ENCODE measurements around the gene KCP.
A peak's percentile ranks its signal among the peaks of the same experiment; 100 is the strongest.

KCP gene

GRCh38 chr7:128855559-128855958, 55.0 kb downstream of the KCP start:
- DNase-seq (ENCODE audit: low spot score), result no peak

DNA sequence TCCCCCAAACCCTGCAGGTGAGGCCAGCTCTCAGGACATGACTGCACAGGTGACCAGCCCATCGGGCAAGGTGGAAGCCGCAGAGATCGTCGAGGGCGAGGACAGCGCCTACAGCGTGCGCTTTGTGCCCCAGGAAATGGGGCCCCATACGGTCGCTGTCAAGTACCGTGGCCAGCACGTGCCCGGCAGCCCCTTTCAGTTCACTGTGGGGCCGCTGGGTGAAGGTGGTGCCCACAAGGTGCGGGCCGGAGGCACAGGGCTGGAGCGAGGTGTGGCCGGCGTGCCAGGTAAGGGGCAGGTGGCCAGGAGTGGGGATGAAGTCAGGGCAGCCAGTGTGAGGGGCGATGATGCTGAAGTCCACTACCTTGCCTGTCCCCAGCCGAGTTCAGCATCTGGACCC, 56.1 kb downstream of the KCP start:
- no peak for DNase-seq (ENCODE audit: low spot score)

GRCh38 chr7:128853799-128854198, 56.7 kb downstream of the KCP start:
- no peak for DNase-seq (ENCODE audit: low spot score)

- DNase-seq (ENCODE audit: low spot score), result no peak
Measured at GRCh38 chr7:128852537-128853254, 57.8 kb downstream of the KCP start.

DNA sequence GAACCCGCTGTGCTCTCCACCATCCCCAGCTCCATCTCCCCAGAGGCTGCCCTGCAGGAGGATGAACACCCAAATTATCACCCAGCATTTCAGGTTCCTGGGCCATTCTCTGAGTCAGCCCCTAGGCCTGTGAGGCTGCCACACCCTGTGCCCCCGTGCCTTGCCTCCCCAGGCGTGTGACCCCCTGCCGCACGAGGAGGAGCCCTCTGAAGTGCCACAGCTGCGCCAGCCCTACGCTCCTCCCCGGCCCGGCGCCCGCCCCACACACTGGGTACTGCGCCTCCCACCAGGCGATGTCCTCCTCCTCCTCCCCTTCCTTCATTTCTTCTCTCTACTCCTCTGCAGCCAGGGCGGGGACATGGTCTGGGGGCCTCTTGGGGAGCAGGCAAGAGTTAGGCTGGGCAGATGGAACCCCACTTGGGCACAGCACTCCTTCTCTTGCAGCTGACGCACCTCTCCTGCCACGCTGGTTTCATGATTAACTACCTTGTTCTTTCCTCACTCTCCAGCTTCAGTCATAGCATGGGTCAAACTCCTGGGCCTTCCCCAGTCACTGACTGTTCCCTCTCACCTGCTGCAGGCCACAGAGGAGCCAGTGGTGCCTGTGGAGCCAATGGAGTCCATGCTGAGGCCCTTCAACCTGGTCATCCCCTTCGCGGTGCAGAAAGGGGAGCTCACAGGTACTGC, 60.6 kb downstream of the KCP start:
- DNase-seq (ENCODE audit: low spot score), result no peak

GRCh38 chr7:128849156-128849515, 61.4 kb downstream of the KCP start:
- DNase-seq (ENCODE audit: low spot score), result no peak

GRCh38 chr7:128848289-128849155, 62.0 kb downstream of the KCP start:
- no peak for DNase-seq (ENCODE audit: low spot score)

DNA sequence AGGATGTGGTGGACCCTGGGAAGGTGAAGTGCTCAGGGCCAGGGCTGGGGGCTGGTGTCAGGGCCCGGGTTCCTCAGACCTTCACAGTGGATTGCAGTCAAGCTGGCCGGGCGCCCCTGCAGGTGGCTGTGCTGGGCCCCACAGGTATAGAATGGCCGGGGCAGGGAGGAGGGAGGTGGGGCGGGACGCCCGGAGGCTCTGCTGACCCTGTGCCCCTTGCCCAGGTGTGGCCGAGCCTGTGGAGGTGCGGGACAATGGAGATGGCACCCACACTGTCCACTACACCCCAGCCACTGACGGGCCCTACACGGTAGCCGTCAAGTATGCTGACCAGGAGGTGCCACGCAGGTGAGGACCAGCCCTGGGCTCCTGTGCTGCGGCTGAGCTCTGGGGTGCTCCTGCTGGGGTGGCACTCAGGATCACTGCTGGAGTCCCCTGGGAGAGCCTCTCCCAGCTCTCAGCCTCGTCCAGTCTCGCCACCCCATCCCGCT, 62.7 kb downstream of the KCP start:
- no peak for DNase-seq (ENCODE audit: low spot score)

- no peak for DNase-seq (ENCODE audit: low spot score)
Measured at GRCh38 chr7:128846781-128847444, 63.6 kb downstream of the KCP start.

- DNase-seq (ENCODE audit: low spot score), result no peak
Measured at GRCh38 chr7:128845987-128846386, 64.5 kb downstream of the KCP start.

GRCh38 chr7:128845475-128845874, 65.0 kb downstream of the KCP start:
- no peak for DNase-seq (ENCODE audit: low spot score)

DNA sequence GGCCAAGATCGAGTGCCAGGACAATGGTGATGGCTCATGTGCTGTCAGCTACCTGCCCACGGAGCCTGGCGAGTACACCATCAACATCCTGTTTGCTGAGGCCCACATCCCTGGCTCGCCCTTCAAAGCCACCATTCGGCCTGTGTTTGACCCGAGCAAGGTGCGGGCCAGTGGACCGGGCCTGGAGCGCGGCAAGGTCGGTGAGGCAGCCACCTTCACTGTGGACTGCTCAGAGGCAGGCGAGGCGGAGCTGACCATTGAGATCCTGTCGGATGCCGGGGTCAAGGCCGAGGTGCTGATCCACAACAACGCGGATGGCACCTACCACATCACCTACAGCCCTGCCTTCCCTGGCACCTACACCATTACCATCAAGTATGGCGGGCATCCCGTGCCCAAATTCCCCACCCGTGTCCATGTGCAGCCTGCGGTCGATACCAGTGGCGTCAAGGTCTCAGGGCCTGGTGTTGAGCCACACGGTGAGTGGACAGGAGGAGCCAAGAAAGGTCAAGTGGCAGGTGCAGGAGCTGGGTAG, 65.7 kb downstream of the KCP start:
- no peak for DNase-seq (ENCODE audit: low spot score)

DNA sequence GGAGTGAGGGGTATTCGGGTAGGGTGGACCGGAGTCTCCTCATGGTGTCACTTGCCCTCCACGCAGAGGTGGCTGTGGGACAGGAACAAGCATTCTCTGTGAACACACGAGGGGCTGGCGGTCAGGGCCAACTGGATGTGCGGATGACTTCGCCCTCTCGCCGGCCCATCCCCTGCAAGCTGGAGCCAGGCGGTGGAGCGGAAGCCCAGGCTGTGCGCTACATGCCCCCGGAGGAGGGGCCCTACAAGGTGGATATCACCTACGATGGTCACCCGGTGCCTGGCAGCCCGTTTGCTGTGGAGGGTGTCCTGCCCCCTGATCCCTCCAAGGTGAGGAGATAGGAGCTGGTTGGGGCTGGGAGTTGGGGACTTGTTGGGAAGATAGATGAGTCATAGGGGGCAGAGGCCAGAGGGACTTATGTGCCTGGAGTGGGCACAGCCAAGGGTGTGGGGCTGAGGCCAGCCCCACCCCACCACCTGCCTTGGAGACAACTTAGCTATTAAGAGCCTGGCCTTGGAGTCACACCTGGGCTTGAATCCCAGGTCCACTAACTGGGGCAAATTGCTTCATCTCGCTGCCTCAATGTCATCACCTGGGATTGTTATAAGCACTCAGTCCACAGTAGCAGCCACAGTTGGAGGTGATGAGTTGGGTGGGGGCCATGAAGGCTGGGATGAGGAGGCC, 66.4 kb downstream of the KCP start:
- no peak for DNase-seq (ENCODE audit: low spot score)

DNA sequence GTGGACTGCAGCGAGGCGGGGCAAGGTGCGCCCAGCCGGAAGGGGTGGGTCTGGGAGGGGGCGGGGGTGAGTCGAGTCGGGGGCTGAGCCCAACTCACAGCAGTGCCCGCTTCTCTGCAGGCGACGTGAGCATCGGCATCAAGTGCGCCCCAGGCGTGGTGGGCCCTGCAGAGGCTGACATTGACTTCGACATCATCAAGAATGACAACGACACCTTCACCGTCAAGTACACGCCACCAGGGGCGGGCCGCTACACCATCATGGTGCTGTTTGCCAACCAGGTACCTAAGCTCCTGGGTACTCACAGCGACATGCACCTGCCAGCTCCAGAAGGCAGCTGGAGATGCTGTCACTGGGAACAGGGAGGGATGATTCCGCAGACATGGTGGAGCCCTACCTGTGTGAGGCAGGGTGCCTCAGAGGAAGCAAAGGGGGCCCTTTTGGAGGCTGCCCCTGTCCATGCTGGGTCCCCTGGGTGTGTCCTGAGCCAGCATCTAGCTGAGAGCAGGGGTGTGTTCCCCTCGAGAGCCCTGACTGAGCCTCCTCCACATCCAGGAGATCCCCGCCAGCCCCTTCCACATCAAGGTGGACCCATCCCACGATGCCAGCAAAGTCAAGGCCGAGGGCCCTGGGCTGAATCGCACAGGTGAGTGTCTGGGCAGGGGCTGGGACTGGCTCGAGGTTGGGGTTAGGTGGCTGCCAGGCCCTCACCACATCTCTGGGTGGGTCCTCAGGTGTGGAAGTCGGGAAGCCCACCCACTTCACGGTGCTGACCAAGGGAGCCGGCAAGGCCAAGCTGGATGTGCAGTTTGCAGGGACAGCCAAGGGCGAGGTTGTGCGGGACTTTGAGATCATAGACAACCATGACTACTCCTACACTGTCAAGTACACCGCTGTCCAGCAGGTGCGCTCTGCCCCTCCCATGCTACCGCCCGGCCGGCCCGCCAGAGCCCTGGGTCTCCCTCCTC, 67.6 kb downstream of the KCP start:
- no peak for DNase-seq (ENCODE audit: low spot score)

DNA sequence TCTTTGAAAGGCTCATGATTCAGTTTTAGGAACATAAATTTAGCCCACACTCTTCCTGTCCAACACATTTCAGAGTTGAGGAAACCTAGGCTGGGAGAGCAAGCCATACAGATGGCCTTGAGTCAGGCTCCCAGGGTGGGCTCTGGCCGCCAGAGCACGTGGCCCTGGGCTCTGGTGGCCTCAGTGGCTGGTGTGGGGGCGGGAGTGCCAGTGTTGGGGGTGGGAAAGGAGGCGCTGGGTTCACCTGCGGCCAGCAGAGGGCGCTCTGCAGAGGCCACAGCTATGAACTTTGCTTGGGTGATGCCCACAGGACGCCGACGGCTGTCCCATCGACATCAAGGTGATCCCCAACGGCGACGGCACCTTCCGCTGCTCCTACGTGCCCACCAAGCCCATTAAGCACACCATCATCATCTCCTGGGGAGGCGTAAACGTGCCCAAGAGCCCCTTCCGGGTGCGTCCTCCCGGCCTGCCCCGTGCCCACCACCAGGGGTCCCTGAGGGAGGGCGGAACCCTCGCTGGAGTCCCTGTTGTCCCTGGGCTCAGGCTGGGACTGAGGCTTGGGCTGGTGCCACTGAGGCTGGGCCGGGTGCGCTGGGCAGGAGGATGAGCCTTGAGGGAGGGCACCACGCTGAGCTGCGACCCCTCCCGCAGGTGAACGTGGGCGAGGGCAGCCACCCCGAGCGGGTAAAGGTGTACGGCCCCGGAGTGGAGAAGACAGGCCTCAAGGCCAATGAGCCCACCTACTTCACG, 68.4 kb downstream of the KCP start:
- peak; percentile 82 for DNase-seq (ENCODE audit: low spot score)

- no peak for DNase-seq (ENCODE audit: low spot score)
Measured at GRCh38 chr7:128841171-128841690, 69.3 kb downstream of the KCP start.

GRCh38 chr7:128840326-128841170, 70.0 kb downstream of the KCP start:
- no peak for DNase-seq (ENCODE audit: low spot score)

DNA sequence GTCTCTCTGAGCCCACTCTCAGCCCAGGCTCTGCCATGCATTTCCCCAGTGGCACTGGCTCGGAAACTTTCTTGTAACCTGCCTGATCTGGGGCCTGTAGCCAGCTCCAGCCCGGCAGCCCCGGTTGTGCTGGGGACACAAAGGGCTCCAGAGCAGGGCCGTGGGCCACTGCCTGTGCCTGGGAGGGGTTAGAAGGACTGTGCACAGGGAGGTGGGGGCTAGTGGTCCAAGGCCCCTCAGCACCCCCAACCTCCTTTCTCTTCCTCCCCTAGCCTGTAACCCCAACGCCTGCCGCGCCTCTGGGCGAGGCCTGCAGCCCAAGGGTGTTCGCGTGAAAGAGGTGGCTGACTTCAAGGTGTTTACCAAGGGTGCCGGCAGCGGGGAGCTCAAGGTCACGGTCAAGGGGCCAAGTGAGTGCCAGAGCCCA, 70.7 kb downstream of the KCP start:
- DNase-seq (ENCODE audit: low spot score), result no peak
